HG03571 (cell line): ENCODE measurements around the gene KLF16.

ENCODE experiments used
- ATAC-seq: cut with Tn5 transposase; IDR thresholded peaks from one replicate; pipeline ENCODE4 v1.9.1; 2021; ENCODE audit not compliant: unreplicated experiment

The KLF16 gene

GRCh38 chr19:1844513-1845124 is 18.8 kb downstream of the KLF16 start:
- no peak for ATAC-seq

DNA sequence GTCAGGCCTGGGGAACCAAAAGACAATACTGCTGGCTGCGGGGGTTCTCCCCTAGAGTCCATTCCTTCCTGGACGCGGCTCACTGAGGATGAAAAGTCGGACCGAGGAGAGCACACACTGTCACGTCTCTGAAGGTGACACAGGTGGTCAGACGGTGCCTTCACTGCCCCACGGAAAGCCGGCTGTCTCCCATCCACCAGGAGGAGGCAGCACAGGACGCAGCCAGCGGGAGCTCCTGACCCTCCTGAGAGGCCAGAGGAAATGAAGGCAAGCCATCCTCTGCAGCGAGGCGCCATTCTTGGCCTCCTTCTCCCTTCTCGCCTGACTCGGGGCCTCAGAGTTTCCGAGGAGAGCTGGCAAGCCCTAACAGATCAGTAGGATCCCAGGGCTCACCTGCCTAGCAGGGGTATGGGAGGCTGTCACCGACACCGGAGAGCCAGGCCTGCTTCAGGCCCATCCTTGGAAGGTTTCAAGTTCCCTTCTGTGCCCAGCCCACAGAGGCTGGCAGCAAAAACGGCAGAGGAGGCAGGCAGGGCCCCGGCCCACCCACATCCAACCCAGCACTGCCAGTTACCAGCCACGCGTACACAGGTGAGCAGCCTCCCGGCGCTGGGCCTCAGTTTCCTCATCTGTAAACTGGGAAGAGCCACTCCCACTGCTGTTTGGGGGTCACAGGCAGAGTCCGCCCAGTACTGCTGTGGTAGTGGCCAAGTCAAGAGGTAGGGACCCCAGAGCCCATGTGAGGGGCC is 19.6 kb downstream of the KLF16 start:
- ATAC-seq = no peak

DNA sequence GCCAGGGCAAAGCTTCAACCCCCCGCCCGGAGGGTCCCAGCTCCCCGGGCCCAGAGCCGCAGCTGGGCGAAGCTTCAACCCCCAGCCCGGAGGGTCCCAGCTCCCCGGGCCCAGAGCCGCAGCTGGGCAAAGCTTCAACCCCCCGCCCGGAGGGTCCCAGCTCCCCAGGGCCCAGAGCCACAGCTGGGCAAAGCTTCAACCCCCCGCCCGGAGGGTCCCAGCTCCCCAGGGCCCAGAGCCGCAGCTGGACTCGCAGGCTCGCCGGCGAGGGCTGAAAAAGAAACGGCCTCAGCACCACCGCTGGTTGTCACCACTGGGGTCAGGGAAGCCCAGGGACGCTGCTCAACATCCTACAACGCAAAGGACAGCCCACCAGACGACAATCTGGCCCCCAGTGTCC is 20.3 kb downstream of the KLF16 start:
- ATAC-seq = no peak

- no peak for ATAC-seq
Observed at GRCh38 chr19:1841209-1841924, 22.0 kb downstream of the KLF16 start.

- no peak for ATAC-seq
Observed at GRCh38 chr19:1840541-1841115, 22.8 kb downstream of the KLF16 start.

- no peak for ATAC-seq
Observed at GRCh38 chr19:1839658-1840540, 23.5 kb downstream of the KLF16 start.

GRCh38 chr19:1837625-1838105 is 25.7 kb downstream of the KLF16 start:
- no peak for ATAC-seq

- ATAC-seq = no peak
Observed at GRCh38 chr19:1837222-1837565, 26.2 kb downstream of the KLF16 start.

DNA sequence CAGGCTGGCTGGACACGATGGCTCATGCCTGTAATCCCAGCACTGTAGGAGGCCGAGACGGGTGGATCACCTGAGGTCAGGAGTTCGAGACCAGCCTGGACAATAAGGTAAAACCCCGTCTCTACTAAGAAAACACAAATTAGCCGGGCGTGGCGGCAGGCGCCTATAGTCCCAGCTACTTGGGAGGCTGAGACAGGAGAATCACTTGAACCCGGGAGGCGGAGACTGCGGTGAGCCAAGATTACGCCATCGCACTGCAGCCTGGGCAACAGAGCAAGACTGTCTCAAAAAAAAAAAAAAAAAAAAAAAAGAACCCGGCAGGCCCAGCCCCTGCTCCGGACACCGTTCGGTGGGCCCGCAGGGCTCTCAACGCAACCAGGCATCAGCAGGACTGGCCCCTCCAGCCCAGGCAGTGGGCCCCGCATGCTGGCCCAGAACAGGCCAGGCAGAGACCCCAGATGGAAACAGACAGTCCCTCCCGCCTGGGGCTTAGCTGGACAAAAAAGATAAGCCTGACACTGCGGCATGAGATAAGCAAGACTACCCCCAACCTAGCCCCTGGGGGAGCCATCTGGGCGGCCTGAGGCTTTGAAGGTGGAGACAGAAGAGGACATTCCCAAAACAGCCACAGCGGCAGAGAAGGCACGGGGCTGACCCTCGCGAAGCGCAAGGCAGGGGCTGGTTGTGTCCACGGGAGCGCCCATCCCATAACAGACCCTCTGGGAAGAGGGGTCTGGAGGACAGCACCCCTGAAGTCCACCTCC is 26.7 kb downstream of the KLF16 start:
- ATAC-seq = no peak

- ATAC-seq = no peak
Observed at GRCh38 chr19:1833540-1833939, 29.8 kb downstream of the KLF16 start.

- no peak for ATAC-seq
Observed at GRCh38 chr19:1832046-1832663, 31.2 kb downstream of the KLF16 start.

- no peak for ATAC-seq
Observed at GRCh38 chr19:1830978-1831377, 32.4 kb downstream of the KLF16 start.

DNA sequence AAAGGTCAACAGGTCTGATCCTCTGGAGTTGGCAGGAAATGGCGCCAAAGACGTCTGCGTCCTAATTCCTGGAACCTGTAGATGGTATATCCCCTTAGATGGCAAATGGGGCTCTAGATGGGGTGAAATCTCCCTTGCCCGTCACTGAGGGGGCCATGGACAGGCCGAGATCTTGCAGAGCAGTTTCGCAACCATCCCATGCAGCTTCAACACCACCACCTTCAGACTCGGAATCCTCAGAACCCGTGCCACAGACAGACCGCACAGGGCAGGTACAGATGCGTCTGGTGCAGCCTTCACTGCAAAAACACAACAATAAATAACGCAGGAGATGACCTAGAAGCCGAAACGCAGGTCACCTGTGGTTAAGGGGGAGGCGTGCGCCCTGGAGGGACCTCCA is 32.8 kb downstream of the KLF16 start:
- no peak for ATAC-seq

DNA sequence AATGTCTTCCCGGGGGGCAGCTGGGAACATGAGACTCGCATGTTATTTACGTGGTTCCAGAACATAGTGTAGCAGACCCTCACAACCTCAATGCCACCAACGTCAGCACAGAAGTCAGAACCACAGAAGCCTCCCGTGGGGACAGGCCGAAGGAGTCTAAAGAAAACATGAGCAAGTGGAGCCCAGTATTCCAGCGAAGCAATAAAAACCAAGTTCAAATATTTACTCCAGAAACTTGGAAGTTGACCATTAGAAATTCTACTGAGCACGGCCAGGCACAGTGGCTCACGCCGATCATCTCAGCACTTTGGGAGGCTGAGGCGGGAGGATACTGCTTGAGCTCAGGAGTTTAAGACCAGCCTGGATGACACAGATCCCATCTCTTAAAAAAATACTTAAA is 33.4 kb downstream of the KLF16 start:
- ATAC-seq = no peak

DNA sequence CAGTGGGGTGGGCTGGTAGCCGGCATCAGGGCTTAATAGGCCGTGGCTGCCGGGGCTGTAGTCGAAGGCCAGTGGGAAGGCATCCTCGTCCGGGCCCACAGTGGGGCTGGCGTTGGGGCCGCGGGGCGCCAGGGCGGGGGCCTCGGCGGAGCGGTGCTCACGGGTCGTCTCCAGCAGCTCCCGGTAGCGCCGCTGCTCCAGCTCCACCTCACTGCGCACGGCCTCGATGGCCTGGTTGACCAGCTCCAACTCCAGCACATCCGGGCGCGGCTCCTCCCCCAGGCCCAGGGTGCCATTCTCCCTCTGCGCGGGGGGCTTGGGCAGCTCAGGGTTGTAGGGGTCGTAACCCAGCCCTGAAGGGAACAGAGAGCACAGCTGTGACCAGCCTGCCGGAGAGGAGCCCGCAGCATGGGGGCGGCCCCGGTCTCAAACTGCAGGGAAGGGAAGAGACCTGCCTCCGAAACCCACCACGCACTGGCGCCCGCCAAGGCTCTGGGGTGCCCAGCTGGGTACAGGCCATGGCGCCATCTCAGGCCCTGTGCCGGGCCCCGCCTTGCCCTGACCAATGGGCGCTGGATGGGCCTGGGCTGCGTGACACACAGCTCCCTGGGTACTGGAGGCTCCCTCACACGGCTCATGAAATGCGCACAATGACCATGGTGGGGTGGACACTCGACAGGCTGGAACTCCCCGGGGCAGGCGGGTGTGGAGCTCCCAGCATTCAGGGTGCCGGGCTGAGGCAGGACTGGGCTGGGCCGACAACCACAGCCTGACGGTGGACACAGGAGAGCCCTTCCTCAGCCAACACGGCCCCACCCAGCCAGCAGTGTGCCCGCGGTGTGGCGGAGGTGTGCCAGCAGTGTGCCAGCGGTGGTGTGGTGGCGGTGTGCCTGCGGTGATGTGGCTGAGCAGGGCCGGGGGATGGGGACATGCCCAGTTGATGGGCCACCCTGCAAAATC is 34.8 kb downstream of the KLF16 start:
- no peak for ATAC-seq

- ATAC-seq = no peak
Observed at GRCh38 chr19:1827566-1828278, 35.7 kb downstream of the KLF16 start.

DNA sequence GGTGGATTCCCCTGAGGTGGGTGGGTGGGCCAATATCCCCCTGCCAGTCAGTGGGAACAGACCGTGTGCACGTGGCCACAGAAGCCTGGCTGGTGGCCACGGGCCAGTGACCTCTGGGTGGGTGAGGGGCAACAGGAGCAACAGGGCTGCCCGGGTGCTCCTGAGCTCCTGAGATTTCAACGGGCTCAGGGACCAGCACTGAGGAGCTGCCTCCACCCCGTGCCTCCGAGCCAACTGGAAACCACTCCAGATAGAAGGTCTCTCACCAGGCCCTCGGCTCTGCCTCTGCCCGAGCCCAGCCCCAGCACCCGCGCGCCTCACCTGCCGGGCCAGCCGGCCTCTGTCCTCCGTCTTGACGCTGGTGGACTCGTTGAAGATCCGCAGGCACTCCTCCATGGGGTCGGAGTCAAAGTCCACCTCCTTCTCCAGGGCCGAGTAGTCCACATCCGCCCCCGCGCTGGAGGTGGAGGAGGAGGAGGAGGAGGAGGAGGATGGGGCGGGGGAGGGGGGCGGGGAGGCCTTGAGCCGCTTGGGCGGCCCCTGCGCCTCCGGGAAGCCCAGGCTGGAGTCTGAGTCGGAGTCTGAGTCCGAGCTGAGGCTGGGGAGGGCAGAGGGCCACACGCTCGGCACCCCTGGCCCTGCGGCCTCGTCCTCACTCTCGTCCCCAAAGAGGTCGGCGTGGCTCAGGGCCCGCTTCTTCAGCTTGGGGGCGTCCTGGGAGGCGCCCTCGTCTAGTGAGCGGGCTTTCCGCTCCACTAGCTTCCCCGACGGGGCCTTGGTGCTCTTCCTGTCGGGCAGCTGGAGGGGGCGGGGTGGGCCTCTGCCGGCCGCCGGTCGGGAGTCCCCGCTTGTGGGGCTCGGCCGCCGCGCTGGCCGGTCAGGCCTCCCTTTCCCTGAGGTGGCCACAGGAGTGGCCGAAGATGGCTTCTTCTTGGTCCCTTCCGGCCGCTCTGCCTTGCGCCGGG is 36.5 kb downstream of the KLF16 start:
- ATAC-seq = no peak
